Glutamatergic neuron (in vitro differentiated cells): ENCODE data around the gene TNFRSF25. TPM values are rescaled to one million over a fixed set of nuclear protein-coding genes. Genes with fewer than 3 reads are reported as not detected.

Experiments used
- DNase-seq: peaks from one replicate; pipeline ENCODE4 v3.0.0; 2022
- H3K27ac Mint-ChIP-seq: one replicate; pipeline ENCODE4 v1.8.0; 2020; ENCODE audit warnings: mild to moderate bottlenecking, mixed read lengths, inconsistent platforms; ENCODE audit not compliant: unreplicated experiment
- H3K27me3 Mint-ChIP-seq: one replicate; pipeline ENCODE4 v1.8.0; 2020; ENCODE audit warnings: mild to moderate bottlenecking, moderate library complexity, mixed read lengths, inconsistent platforms; ENCODE audit not compliant: unreplicated experiment
- H3K36me3 Mint-ChIP-seq: one replicate; pipeline ENCODE4 v1.8.0; 2020; ENCODE audit warnings: mild to moderate bottlenecking, mixed read lengths, inconsistent platforms; ENCODE audit not compliant: unreplicated experiment
- H3K4me1 Mint-ChIP-seq: one replicate; pipeline ENCODE4 v1.8.0; 2020; ENCODE audit warnings: mild to moderate bottlenecking, low read depth, mixed read lengths, inconsistent platforms; ENCODE audit not compliant: unreplicated experiment
- H3K4me3 Mint-ChIP-seq: one replicate; pipeline ENCODE4 v1.8.0; 2020; ENCODE audit warnings: mild to moderate bottlenecking, mixed read lengths, inconsistent platforms; ENCODE audit not compliant: unreplicated experiment
- H3K9me3 Mint-ChIP-seq: one replicate; pipeline ENCODE4 v1.8.0; 2020; ENCODE audit warnings: mild to moderate bottlenecking, moderate library complexity, mixed read lengths, inconsistent platforms; ENCODE audit not compliant: unreplicated experiment
- total RNA-seq: library from RNA; stranded (reverse); fragmentation: NEBNext Ultra II Directional; extraction: Animal tissue kit (Norgen Biotek cat#: 25700); gene quantifications from one replicate; pipeline ENCODE4 v1.2.1, GENCODE V29; 2021; ENCODE audit not compliant: unreplicated experiment
- TF ChIP-seq, protein P1 (sequence below): fragments of 200-600 bp; sonication (generic); IDR thresholded peaks from one replicate; pipeline ENCODE4 v1.5.0; 2021; ENCODE audit not compliant: partially characterized antibody, unreplicated experiment

Gene TNFRSF25
- total RNA-seq, 1 donor from 2014 or later = 47.5 TPM

DNA sequence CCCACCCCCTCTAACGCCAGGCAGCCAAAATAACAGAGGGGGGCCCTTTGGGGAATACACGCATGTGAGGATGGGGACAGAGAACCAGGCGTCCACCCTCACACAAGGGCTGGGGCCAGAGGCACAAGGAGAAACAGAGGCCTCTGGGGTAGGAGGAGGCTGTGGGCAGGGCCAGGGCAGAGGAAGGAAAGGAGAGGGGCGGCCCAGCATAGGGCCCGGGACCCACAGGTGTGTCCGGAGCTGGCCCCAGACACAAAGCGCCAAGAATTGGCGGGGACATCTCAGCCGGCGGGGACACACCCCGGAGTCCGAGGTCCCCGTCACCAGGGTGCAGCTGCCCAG, 18.8 kb upstream of the TNFRSF25 start:
- H3K9me3 Mint-ChIP-seq = peaks cover 1% of the 10 kb centered on the region
- H3K4me1 Mint-ChIP-seq = peaks cover 14% of the 10 kb centered on the region
- H3K27me3 Mint-ChIP-seq = peaks cover 5% of the 10 kb centered on the region
- DNase-seq = no peak
- peak overlapping the region; percentile 62 for H3K27ac Mint-ChIP-seq
- H3K36me3 Mint-ChIP-seq = no peaks in the 10 kb centered on the region
- TF ChIP-seq, protein P1, sequence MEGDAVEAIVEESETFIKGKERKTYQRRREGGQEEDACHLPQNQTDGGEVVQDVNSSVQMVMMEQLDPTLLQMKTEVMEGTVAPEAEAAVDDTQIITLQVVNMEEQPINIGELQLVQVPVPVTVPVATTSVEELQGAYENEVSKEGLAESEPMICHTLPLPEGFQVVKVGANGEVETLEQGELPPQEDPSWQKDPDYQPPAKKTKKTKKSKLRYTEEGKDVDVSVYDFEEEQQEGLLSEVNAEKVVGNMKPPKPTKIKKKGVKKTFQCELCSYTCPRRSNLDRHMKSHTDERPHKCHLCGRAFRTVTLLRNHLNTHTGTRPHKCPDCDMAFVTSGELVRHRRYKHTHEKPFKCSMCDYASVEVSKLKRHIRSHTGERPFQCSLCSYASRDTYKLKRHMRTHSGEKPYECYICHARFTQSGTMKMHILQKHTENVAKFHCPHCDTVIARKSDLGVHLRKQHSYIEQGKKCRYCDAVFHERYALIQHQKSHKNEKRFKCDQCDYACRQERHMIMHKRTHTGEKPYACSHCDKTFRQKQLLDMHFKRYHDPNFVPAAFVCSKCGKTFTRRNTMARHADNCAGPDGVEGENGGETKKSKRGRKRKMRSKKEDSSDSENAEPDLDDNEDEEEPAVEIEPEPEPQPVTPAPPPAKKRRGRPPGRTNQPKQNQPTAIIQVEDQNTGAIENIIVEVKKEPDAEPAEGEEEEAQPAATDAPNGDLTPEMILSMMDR = no peak
- H3K4me3 Mint-ChIP-seq = peak overlapping the region; percentile 84

DNA sequence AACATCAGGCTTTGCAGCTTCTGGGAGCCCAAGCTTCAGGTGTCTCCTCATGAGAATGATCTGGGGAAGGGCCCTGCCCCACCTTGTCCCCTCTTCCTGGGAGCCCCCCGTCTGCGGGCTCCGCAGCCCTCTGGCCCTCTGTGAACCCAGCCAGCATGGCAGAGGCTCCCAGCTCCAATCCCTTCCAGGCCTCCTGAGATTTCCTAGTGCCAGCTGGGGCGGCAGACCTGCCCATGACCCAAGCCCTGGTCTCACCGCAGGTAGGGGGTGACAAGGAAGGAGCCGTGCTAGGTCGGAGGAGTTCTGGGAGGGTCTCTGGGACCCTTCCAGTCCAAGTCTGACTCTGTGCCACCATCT, 17.8 kb upstream of the TNFRSF25 start:
- DNase-seq = no peak
- peak overlapping the region; percentile 64 for H3K4me3 Mint-ChIP-seq
- H3K4me1 Mint-ChIP-seq = peaks cover 14% of the 10 kb centered on the region
- TF ChIP-seq, protein P1 = no peak
- H3K27ac Mint-ChIP-seq = no peak overlapping the region
- H3K9me3 Mint-ChIP-seq = peaks cover 1% of the 10 kb centered on the region
- H3K27me3 Mint-ChIP-seq = peaks cover 5% of the 10 kb centered on the region
- H3K36me3 Mint-ChIP-seq = no peaks in the 10 kb centered on the region

DNA sequence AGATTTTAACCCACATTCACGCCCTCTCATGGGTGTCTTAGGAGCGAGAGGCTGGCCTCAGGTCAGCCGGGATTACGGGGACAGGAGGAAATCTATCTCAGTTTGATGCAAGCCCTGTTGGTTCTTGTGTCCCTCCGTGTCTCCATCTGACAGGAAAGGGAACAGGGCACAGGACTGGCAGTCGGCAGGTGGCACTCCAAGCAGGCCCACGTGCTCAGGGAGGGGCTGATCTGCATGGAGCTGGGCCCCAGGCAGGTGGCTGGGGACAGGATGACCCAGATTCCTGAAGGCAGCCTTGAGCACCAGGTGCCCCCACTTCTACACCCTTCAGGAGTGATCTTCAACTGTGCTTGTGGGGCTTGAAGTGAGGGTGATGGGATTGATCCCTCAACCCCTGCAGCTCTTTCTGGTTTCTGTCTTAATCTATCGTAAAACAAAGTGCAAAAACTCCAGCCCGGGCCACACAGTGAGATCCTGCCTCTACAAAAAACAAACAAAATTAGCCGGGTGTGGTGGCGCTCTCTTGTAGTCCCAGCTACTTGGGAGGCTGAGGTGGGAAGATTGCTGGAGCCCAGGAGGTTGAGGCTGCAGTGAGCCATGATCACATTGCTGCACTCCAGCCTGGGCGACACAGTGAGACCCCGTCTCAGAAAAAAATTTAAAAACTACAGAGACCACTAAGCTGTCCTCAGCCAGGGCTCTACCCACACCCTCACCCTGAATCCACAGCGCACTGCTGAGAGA, 17.2 kb upstream of the TNFRSF25 start:
- H3K4me3 Mint-ChIP-seq = no peak overlapping the region
- no peak overlapping the region for H3K27ac Mint-ChIP-seq
- peaks cover 1% of the 10 kb centered on the region for H3K9me3 Mint-ChIP-seq
- peaks cover 14% of the 10 kb centered on the region for H3K4me1 Mint-ChIP-seq
- DNase-seq = no peak
- TF ChIP-seq, protein P1 = no peak
- H3K36me3 Mint-ChIP-seq = no peaks in the 10 kb centered on the region
- peaks cover 5% of the 10 kb centered on the region for H3K27me3 Mint-ChIP-seq

DNA sequence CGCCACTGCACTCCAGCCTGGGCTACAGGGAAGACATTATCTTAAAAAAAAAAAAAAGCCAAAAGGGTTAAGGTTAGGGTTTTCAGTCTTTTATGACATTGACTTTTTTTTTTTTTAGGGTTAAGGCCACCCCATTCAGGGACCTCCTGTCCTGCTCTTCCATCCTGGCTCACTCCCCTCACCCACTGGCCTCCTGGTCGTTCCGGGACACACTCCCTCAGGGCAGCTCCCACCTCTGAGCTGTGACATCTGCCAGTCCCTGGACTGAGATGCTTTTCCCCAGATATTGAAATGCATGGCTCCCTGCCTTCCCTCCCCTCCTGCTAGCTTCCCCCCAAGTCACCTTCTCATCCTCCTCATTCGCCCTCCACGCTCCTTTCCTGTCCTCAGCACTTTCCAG, 15.8 kb upstream of the TNFRSF25 start:
- H3K27me3 Mint-ChIP-seq = peaks cover 5% of the 10 kb centered on the region
- TF ChIP-seq, protein P1 = no peak
- H3K4me3 Mint-ChIP-seq = peak overlapping the region; percentile 53
- H3K36me3 Mint-ChIP-seq = no peaks in the 10 kb centered on the region
- peaks cover 14% of the 10 kb centered on the region for H3K4me1 Mint-ChIP-seq
- H3K9me3 Mint-ChIP-seq = no peaks in the 10 kb centered on the region
- DNase-seq = no peak
- H3K27ac Mint-ChIP-seq = peak overlapping the region; percentile 60

DNA sequence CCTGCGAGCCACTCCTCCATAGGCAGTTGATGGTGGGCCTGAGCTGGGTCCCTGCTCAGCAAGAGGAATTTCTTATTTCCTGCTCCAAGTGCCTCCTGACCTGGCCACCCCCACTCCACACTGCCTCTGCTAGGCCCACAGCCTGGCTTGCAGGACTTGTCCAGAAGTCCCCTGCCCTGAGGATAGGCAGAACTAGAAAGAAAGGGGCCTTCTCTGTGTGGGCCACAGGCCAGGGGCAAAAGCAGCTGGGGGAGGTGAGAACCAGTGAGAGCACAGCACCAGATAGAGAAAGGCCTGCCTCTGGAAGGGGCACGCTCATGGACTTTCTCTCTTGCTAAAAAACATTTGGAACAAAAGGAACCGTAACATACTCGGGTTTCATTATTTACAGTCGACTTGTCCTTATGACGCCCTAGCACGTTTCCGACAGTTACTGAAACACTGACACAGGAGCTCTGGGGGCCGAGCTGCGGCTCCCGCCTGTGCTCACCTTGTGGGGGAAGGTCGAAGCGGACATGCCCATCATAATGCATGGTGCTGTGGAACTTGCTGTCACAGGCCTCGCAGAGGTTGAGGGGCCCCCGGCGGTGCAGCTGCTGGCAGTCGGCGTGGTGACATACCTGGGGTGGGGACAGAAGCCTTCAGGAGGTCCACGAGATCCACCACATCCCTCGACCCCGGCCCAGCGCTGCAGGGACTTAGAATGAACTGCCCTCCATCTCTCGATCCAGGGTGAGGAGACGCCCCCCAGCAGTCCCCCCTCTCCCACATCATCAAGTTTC, 11.3 kb upstream of the TNFRSF25 start:
- peaks cover under 1% of the 10 kb centered on the region for H3K27me3 Mint-ChIP-seq
- no peak overlapping the region for H3K4me3 Mint-ChIP-seq
- no peak for DNase-seq
- no peaks in the 10 kb centered on the region for H3K9me3 Mint-ChIP-seq
- no peak overlapping the region for H3K27ac Mint-ChIP-seq
- peaks cover 9% of the 10 kb centered on the region for H3K4me1 Mint-ChIP-seq
- TF ChIP-seq, protein P1 = no peak
- H3K36me3 Mint-ChIP-seq = no peaks in the 10 kb centered on the region
